Glutamatergic neuron (in vitro differentiated cells): ENCODE results near the gene CABYR. TPM values are rescaled to one million over a fixed set of nuclear protein-coding genes. Genes with fewer than 3 reads are reported as not detected.
A peak's percentile ranks its signal among the peaks of the same experiment; 100 is the strongest.

Experiments used
- DNase-seq: peaks from one replicate; pipeline ENCODE4 v3.0.0; 2022
- H3K27ac Mint-ChIP-seq: one replicate; pipeline ENCODE4 v1.8.0; 2020; ENCODE audit warnings: mild to moderate bottlenecking, mixed read lengths, inconsistent platforms; ENCODE audit not compliant: unreplicated experiment
- H3K27me3 Mint-ChIP-seq: one replicate; pipeline ENCODE4 v1.8.0; 2020; ENCODE audit warnings: mild to moderate bottlenecking, moderate library complexity, mixed read lengths, inconsistent platforms; ENCODE audit not compliant: unreplicated experiment
- H3K36me3 Mint-ChIP-seq: one replicate; pipeline ENCODE4 v1.8.0; 2020; ENCODE audit warnings: mild to moderate bottlenecking, mixed read lengths, inconsistent platforms; ENCODE audit not compliant: unreplicated experiment
- H3K4me1 Mint-ChIP-seq: one replicate; pipeline ENCODE4 v1.8.0; 2020; ENCODE audit warnings: mild to moderate bottlenecking, low read depth, mixed read lengths, inconsistent platforms; ENCODE audit not compliant: unreplicated experiment
- H3K4me3 Mint-ChIP-seq: one replicate; pipeline ENCODE4 v1.8.0; 2020; ENCODE audit warnings: mild to moderate bottlenecking, mixed read lengths, inconsistent platforms; ENCODE audit not compliant: unreplicated experiment
- H3K9me3 Mint-ChIP-seq: one replicate; pipeline ENCODE4 v1.8.0; 2020; ENCODE audit warnings: mild to moderate bottlenecking, moderate library complexity, mixed read lengths, inconsistent platforms; ENCODE audit not compliant: unreplicated experiment
- CTCF ChIP-seq: fragments of 200-600 bp; sonication (generic); IDR thresholded peaks from one replicate; pipeline ENCODE4 v1.5.0; 2021; ENCODE audit not compliant: partially characterized antibody, unreplicated experiment
- total RNA-seq: library from RNA; stranded (reverse); fragmentation: NEBNext Ultra II Directional; extraction: Animal tissue kit (Norgen Biotek cat#: 25700); gene quantifications from one replicate; pipeline ENCODE4 v1.2.1, GENCODE V29; 2021; ENCODE audit not compliant: unreplicated experiment

CABYR gene
- total RNA-seq, 1 donor from 2014 or later: 14.0 TPM

GRCh38 chr18:24111936-24112335, 26.9 kb upstream of the CABYR start:
- Mint-ChIP-seq H3K4me1 (peaks cover 13% of the 10 kb centered on the region), H3K27me3 (peaks cover 3% of the 10 kb centered on the region), H3K4me3 (no peak overlapping the region), H3K36me3 (no peaks in the 10 kb centered on the region), H3K9me3 (peaks cover 3% of the 10 kb centered on the region), H3K27ac (no peak overlapping the region)
- no peak for DNase-seq
- TF ChIP-seq CTCF: no peak

GRCh38 chr18:24112464-24112863, 26.4 kb upstream of the CABYR start:
- Mint-ChIP-seq H3K4me1 (peaks cover 13% of the 10 kb centered on the region), H3K9me3 (peaks cover 3% of the 10 kb centered on the region), H3K36me3 (no peaks in the 10 kb centered on the region), H3K27ac (no peak overlapping the region), H3K27me3 (peaks cover 2% of the 10 kb centered on the region), H3K4me3 (no peak overlapping the region)
- DNase-seq: no peak
- TF ChIP-seq CTCF: no peak

- peak overlapping the region; percentile 5 for H3K27ac Mint-ChIP-seq
- TF ChIP-seq CTCF: no peak
- peaks cover 13% of the 10 kb centered on the region for H3K4me1 Mint-ChIP-seq
- no peak overlapping the region for H3K4me3 Mint-ChIP-seq
- peaks cover 1% of the 10 kb centered on the region for H3K27me3 Mint-ChIP-seq
- H3K36me3 Mint-ChIP-seq: no peaks in the 10 kb centered on the region
- peaks cover 3% of the 10 kb centered on the region for H3K9me3 Mint-ChIP-seq
- DNase-seq: no peak
These were observed 25.8 kb upstream of the CABYR start for GRCh38 chr18:24112874-24113615.

- peaks cover 3% of the 10 kb centered on the region for H3K27me3 Mint-ChIP-seq
- peaks cover 13% of the 10 kb centered on the region for H3K4me1 Mint-ChIP-seq
- DNase-seq: no peak
- H3K36me3 Mint-ChIP-seq: no peaks in the 10 kb centered on the region
- H3K27ac Mint-ChIP-seq: no peak overlapping the region
- TF ChIP-seq CTCF: no peak
- peaks cover 3% of the 10 kb centered on the region for H3K9me3 Mint-ChIP-seq
- H3K4me3 Mint-ChIP-seq: no peak overlapping the region
These were observed 23.8 kb upstream of the CABYR start for GRCh38 chr18:24114924-24115549.

- peaks cover 3% of the 10 kb centered on the region for H3K27me3 Mint-ChIP-seq
- no peaks in the 10 kb centered on the region for H3K36me3 Mint-ChIP-seq
- TF ChIP-seq CTCF: no peak
- no peak overlapping the region for H3K4me3 Mint-ChIP-seq
- peaks cover 13% of the 10 kb centered on the region for H3K4me1 Mint-ChIP-seq
- DNase-seq: no peak
- no peak overlapping the region for H3K27ac Mint-ChIP-seq
- peaks cover 3% of the 10 kb centered on the region for H3K9me3 Mint-ChIP-seq
These were observed 23.2 kb upstream of the CABYR start for GRCh38 chr18:24115628-24116027.
